ENCODE data around the gene RYK. TPM values are rescaled to one million over a fixed set of nuclear protein-coding genes. Genes with fewer than 3 reads are reported as not detected.
A peak's percentile ranks its signal among the peaks of the same experiment; 100 is the strongest.

Gene RYK
- polyA plus RNA-seq, 4 donors: 13.2 to 54.2 (median 22.0) TPM

DNA sequence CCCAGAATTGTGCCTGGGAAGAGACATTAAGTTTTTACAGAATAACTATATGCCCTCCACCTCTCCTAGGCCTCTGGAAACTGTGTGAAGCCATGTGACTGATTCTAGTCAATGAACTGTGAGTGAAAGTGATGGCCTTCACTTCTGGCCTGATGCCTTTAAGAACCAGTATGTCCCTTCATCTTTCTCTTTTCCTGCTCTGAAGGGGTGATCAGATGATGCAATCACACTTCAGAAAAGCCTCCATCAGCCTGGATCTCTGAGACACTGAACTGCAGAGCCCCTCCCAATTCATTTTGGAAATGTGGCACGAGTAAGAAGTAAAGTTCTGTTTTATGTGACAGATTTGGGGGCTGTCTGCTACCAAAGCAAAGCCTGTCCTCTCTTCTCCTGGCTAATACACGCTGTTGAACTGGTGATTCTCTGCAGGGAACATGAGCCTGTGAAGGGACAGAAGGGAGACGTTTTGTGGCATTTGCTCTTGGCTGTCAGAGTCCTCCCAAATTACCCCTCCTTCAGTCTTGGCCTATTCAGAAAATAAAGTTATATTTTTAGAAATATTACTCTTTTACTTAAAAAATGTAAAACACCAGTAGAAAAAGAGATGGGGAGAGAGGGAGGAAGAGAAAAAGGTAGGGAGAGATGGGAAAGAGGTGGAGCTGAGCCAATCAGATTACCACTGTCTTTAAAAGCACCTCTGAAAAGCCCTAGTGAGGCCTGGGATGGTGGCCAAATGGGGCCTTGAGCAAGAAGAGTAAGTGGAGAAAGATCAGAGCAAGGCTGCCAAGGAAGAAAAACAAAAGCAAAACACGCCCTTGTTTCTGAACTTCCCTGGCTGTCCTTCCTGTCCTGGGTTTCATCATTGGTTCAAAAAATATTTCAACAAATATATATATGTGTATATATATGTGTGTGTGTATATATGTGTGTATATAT is 40.9 kb upstream of the RYK start:
- FAIRE-seq: no peak
- H3K9me3 ChIP-seq (ENCODE audit: control insufficient read depth in 2 of 2, insufficient read depth in 1 of 2, low read depth in 1 of 2, low read length in 1 of 2): no peaks in the 10 kb centered on the region
- 45 to 58% (median 55%) methylated on average over 4 of the region's 4 CpGs for WGBS, 3 donors

DNA sequence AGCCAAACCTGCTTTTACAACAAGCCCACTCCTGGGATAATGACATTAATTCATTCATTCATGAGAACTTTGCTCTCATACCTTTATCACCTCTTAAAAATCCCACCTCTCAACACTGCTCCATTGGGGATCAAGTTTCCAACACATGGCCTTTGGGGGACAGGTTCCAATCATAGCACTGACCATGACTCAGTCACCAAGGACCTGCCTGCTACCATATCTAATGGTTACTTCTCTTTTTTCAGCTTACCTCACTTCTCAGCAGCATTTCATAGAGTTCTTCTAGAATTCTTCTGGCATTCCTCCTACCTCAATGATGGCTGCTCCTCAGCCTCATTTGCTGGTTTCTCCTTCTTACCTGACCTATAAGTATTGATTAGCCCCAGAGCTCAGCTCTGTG is 36.9 kb upstream of the RYK start:
- FAIRE-seq (no peak), DNase-seq (no peak)
- no peak overlapping the region for H3K4me3 ChIP-seq (ENCODE audit: low read depth in 1 of 3, low read length in 3 of 3)
- H3K9me3 ChIP-seq (ENCODE audit: control insufficient read depth in 2 of 2, insufficient read depth in 1 of 2, low read depth in 1 of 2, low read length in 1 of 2): no peaks in the 10 kb centered on the region
- no peak overlapping the region for H3K27ac ChIP-seq (ENCODE audit: low read depth in 1 of 3, low read length in 2 of 3)
- H3K27me3 ChIP-seq (ENCODE audit: control insufficient read depth in 3 of 3, insufficient read depth in 3 of 3, low read length in 3 of 3): no peaks in the 10 kb centered on the region
- H3K4me1 ChIP-seq (ENCODE audit: control insufficient read depth in 3 of 3, insufficient read depth in 2 of 3, low read depth in 1 of 3, low read length in 2 of 3): no peaks in the 10 kb centered on the region
- H3K36me3 ChIP-seq (ENCODE audit: control insufficient read depth in 3 of 3, insufficient read depth in 2 of 3, low read depth in 1 of 3, low read length in 3 of 3): no peaks in the 10 kb centered on the region

More for the DNA sequence above, 40.9 kb upstream of the RYK start:
- peak in 1 of 2 donors; percentile 23 for DNase-seq
- Histone ChIP-seq H3K4me3 (ENCODE audit: low read depth in 1 of 3, low read length in 3 of 3) (no peak overlapping the region), H3K36me3 (ENCODE audit: control insufficient read depth in 3 of 3, insufficient read depth in 2 of 3, low read depth in 1 of 3, low read length in 3 of 3) (no peaks in the 10 kb centered on the region), H3K27ac (ENCODE audit: low read depth in 1 of 3, low read length in 2 of 3) (peak overlapping the region in 1 of 3 donors; percentile 33), H3K4me1 (ENCODE audit: control insufficient read depth in 3 of 3, insufficient read depth in 2 of 3, low read depth in 1 of 3, low read length in 2 of 3) (no peaks in the 10 kb centered on the region), H3K27me3 (ENCODE audit: control insufficient read depth in 3 of 3, insufficient read depth in 3 of 3, low read length in 3 of 3) (no peaks in the 10 kb centered on the region)

DNA sequence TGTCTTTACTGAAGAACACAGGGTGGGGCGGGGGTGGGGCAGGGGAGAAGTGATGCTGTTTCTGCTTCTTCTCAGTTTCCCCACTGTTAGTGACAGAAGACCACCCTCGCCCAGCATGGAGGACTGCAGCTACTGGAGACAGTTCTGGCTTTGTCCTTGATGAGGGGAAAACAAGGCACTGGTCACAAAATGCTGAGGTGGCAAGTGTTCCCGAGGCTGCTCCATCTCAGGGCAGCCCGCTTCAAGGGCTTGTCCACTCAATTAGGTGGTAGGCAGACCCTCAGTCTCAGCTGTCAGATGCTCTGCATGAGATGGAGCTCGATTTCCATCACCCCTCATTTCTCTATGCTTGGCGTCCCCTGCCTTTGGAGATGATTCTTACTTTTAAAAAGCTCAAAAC is 33.8 kb upstream of the RYK start:
- Histone ChIP-seq H3K4me3 (ENCODE audit: low read depth in 1 of 3, low read length in 3 of 3) (no peak overlapping the region), H3K9me3 (ENCODE audit: control insufficient read depth in 2 of 2, insufficient read depth in 1 of 2, low read depth in 1 of 2, low read length in 1 of 2) (no peaks in the 10 kb centered on the region), H3K36me3 (ENCODE audit: control insufficient read depth in 3 of 3, insufficient read depth in 2 of 3, low read depth in 1 of 3, low read length in 3 of 3) (no peaks in the 10 kb centered on the region), H3K27me3 (ENCODE audit: control insufficient read depth in 3 of 3, insufficient read depth in 3 of 3, low read length in 3 of 3) (no peaks in the 10 kb centered on the region), H3K4me1 (ENCODE audit: control insufficient read depth in 3 of 3, insufficient read depth in 2 of 3, low read depth in 1 of 3, low read length in 2 of 3) (no peaks in the 10 kb centered on the region), H3K27ac (ENCODE audit: low read depth in 1 of 3, low read length in 2 of 3) (no peak overlapping the region)
- DNase-seq (no peak), FAIRE-seq (no peak)
- 84 to 91% (median 85%) methylated on average over 6 of the region's 6 CpGs for WGBS, 3 donors

- 90 to 95% (median 92%) methylated on average over 8 of the region's 8 CpGs for WGBS, 3 donors
- Histone ChIP-seq H3K27me3 (ENCODE audit: control insufficient read depth in 3 of 3, insufficient read depth in 3 of 3, low read length in 3 of 3) (no peaks in the 10 kb centered on the region), H3K9me3 (ENCODE audit: control insufficient read depth in 2 of 2, insufficient read depth in 1 of 2, low read depth in 1 of 2, low read length in 1 of 2) (no peaks in the 10 kb centered on the region), H3K27ac (ENCODE audit: low read depth in 1 of 3, low read length in 2 of 3) (no peak overlapping the region), H3K4me3 (ENCODE audit: low read depth in 1 of 3, low read length in 3 of 3) (no peak overlapping the region), H3K4me1 (ENCODE audit: control insufficient read depth in 3 of 3, insufficient read depth in 2 of 3, low read depth in 1 of 3, low read length in 2 of 3) (no peaks in the 10 kb centered on the region), H3K36me3 (ENCODE audit: control insufficient read depth in 3 of 3, insufficient read depth in 2 of 3, low read depth in 1 of 3, low read length in 3 of 3) (no peaks in the 10 kb centered on the region)
- DNase-seq (no peak), FAIRE-seq (no peak)
Observed at GRCh38 chr3:134282659-134283047, 32.0 kb upstream of the RYK start.

- Histone ChIP-seq H3K36me3 (ENCODE audit: control insufficient read depth in 3 of 3, insufficient read depth in 2 of 3, low read depth in 1 of 3, low read length in 3 of 3) (no peaks in the 10 kb centered on the region), H3K4me1 (ENCODE audit: control insufficient read depth in 3 of 3, insufficient read depth in 2 of 3, low read depth in 1 of 3, low read length in 2 of 3) (no peaks in the 10 kb centered on the region), H3K4me3 (ENCODE audit: low read depth in 1 of 3, low read length in 3 of 3) (no peak overlapping the region), H3K27me3 (ENCODE audit: control insufficient read depth in 3 of 3, insufficient read depth in 3 of 3, low read length in 3 of 3) (peaks cover 0 to 2% (median 0%) of the 10 kb centered on the region in 3 donors), H3K27ac (ENCODE audit: low read depth in 1 of 3, low read length in 2 of 3) (no peak overlapping the region), H3K9me3 (ENCODE audit: control insufficient read depth in 2 of 2, insufficient read depth in 1 of 2, low read depth in 1 of 2, low read length in 1 of 2) (no peaks in the 10 kb centered on the region)
- no peak for DNase-seq
- FAIRE-seq: no peak
- 82 to 88% (median 85%) methylated on average over 2 of the region's 2 CpGs for WGBS, 3 donors
Observed at GRCh38 chr3:134281912-134282658, 31.4 kb upstream of the RYK start.

DNA sequence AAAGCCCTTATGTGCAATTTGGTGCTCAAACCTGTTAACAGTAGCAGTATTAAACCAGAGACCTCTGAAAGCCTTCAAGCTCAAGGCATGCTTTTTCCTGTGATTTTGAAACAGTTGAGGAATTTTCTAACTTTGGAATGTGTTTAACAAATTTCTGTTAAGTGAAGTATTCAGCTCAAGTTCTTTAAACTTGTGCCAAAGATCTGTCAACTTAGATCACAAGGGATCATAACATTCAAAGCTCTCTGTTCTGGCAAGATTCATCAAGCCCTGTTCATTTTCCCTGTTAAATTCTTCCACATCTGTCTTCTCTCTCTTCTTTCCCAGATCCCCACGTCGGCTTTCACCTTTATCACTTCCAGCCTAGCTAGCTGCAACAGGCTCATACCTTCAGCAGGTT is 28.8 kb upstream of the RYK start:
- WGBS, 3 donors: 81 to 89% (median 87%) methylated on average over 2 of the region's 2 CpGs
- H3K4me3 ChIP-seq (ENCODE audit: low read depth in 1 of 3, low read length in 3 of 3): no peak overlapping the region
- no peaks in the 10 kb centered on the region for H3K36me3 ChIP-seq (ENCODE audit: control insufficient read depth in 3 of 3, insufficient read depth in 2 of 3, low read depth in 1 of 3, low read length in 3 of 3)
- FAIRE-seq (no peak), DNase-seq (no peak)
- H3K27me3 ChIP-seq (ENCODE audit: control insufficient read depth in 3 of 3, insufficient read depth in 3 of 3, low read length in 3 of 3): peaks cover 0 to 2% (median 0%) of the 10 kb centered on the region in 3 donors
- no peak overlapping the region for H3K27ac ChIP-seq (ENCODE audit: low read depth in 1 of 3, low read length in 2 of 3)
- H3K9me3 ChIP-seq (ENCODE audit: control insufficient read depth in 2 of 2, insufficient read depth in 1 of 2, low read depth in 1 of 2, low read length in 1 of 2): no peaks in the 10 kb centered on the region
- no peaks in the 10 kb centered on the region for H3K4me1 ChIP-seq (ENCODE audit: control insufficient read depth in 3 of 3, insufficient read depth in 2 of 3, low read depth in 1 of 3, low read length in 2 of 3)

GRCh38 chr3:134277066-134277660 is 26.5 kb upstream of the RYK start:
- no peaks in the 10 kb centered on the region for H3K36me3 ChIP-seq (ENCODE audit: control insufficient read depth in 3 of 3, insufficient read depth in 2 of 3, low read depth in 1 of 3, low read length in 3 of 3)
- no peaks in the 10 kb centered on the region for H3K9me3 ChIP-seq (ENCODE audit: control insufficient read depth in 2 of 2, insufficient read depth in 1 of 2, low read depth in 1 of 2, low read length in 1 of 2)
- no peak overlapping the region for H3K4me3 ChIP-seq (ENCODE audit: low read depth in 1 of 3, low read length in 3 of 3)
- peaks cover 0 to 2% (median 2%) of the 10 kb centered on the region in 3 donors for H3K27me3 ChIP-seq (ENCODE audit: control insufficient read depth in 3 of 3, insufficient read depth in 3 of 3, low read length in 3 of 3)
- 58 to 67% (median 66%) methylated on average over 3 of the region's 3 CpGs for WGBS, 3 donors
- no peaks in the 10 kb centered on the region for H3K4me1 ChIP-seq (ENCODE audit: control insufficient read depth in 3 of 3, insufficient read depth in 2 of 3, low read depth in 1 of 3, low read length in 2 of 3)
- FAIRE-seq (no peak), DNase-seq (no peak)
- H3K27ac ChIP-seq (ENCODE audit: low read depth in 1 of 3, low read length in 2 of 3): no peak overlapping the region

GRCh38 chr3:134276086-134276485 is 25.4 kb upstream of the RYK start:
- H3K27me3 ChIP-seq (ENCODE audit: control insufficient read depth in 3 of 3, insufficient read depth in 3 of 3, low read length in 3 of 3): peaks cover 0 to 2% (median 2%) of the 10 kb centered on the region in 3 donors
- H3K27ac ChIP-seq (ENCODE audit: low read depth in 1 of 3, low read length in 2 of 3): no peak overlapping the region
- 58 to 62% (median 60%) methylated on average over 3 of the region's 3 CpGs for whole genome bisulfite sequencing, 3 donors
- no peak overlapping the region for H3K4me3 ChIP-seq (ENCODE audit: low read depth in 1 of 3, low read length in 3 of 3)
- H3K9me3 ChIP-seq (ENCODE audit: control insufficient read depth in 2 of 2, insufficient read depth in 1 of 2, low read depth in 1 of 2, low read length in 1 of 2): no peaks in the 10 kb centered on the region
- no peaks in the 10 kb centered on the region for H3K36me3 ChIP-seq (ENCODE audit: control insufficient read depth in 3 of 3, insufficient read depth in 2 of 3, low read depth in 1 of 3, low read length in 3 of 3)
- no peak for FAIRE-seq
- H3K4me1 ChIP-seq (ENCODE audit: control insufficient read depth in 3 of 3, insufficient read depth in 2 of 3, low read depth in 1 of 3, low read length in 2 of 3): no peaks in the 10 kb centered on the region
- no peak for DNase-seq

Data from small intestine (tissue), 7 donors.